Epithelial cell of proximal tubule (primary cell): ENCODE results near the gene ALDH2. TPM values are rescaled to one million over a fixed set of nuclear protein-coding genes. Genes with fewer than 3 reads are reported as not detected.

Experiments
- DNase-seq: peaks from one replicate; pipeline ENCODE4 v3.0.0-alpha.2; 2011; ENCODE audit warnings: low read depth
- H3K4me3 ChIP-seq: 2 replicates; pipeline ENCODE4 v1.5.1; 2011; ENCODE audit warnings: low read depth, mild to moderate bottlenecking, low read length
- CTCF ChIP-seq: conservative IDR thresholded peaks from 2 replicates; pipeline ENCODE4 v1.5.1; 2012; ENCODE audit warnings: low read depth, mild to moderate bottlenecking, low read length
- total RNA-seq: library from RNA; depleted of rRNA; stranded (reverse); fragments of >200 nt; gene quantifications from 2 replicates; pipeline ENCODE4 v1.2.3, GENCODE V29; 2015

ALDH2 gene
- total RNA-seq, 1 donor from 2014 or later: 19.3 TPM

DNA sequence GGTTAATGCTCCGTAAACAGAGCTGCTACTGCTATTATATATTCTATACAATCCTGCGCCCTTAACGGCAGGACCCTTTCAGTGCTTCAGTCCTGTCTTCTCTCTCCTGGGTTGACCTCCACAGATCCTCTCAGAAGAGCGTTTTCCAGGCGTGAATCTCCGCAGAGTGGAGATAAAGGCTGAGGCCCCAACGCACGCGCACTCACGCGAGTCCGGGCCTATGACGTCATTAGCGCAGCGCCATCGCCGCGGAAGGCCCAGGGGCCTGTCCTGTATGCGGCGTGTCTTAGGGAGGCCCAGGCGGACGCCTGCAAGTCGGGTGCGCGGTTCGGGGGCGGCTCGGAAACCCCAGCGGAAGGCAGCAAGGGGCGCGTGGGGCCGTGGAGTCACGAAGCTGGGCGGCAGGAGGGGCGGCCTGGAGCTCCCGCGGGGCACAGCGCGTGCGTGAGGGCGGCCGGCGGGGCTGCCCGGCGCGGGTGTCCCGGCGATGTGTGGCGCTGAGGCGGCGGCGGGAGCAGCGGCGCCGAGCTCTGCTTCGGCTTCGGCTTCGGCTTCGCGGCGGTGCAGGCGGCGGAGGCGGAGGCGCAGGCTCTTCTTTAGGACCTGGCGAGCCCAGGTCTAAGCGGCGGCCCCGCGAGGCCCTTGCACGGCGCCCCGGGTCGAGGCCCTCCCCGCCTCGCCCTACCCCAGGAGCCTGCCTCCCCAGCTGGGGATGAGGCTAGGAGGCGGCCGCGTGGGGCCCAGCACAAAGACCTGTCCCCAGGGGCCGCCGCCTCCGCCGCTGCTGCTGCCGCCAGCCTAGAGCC, 75.2 kb downstream of the ALDH2 start, which contains the start of gene MAPKAPK5:
TSS of gene MAPKAPK5 (plus strand) at position 479 of the 806 bp plus-strand sequence. CDS start 506 bp downstream, outside the sequence.
- H3K4me3 ChIP-seq: peak within 1 kb of the TSS; percentile 84
- no peak for TF ChIP-seq CTCF
- peak; percentile 37 for DNase-seq

DNA sequence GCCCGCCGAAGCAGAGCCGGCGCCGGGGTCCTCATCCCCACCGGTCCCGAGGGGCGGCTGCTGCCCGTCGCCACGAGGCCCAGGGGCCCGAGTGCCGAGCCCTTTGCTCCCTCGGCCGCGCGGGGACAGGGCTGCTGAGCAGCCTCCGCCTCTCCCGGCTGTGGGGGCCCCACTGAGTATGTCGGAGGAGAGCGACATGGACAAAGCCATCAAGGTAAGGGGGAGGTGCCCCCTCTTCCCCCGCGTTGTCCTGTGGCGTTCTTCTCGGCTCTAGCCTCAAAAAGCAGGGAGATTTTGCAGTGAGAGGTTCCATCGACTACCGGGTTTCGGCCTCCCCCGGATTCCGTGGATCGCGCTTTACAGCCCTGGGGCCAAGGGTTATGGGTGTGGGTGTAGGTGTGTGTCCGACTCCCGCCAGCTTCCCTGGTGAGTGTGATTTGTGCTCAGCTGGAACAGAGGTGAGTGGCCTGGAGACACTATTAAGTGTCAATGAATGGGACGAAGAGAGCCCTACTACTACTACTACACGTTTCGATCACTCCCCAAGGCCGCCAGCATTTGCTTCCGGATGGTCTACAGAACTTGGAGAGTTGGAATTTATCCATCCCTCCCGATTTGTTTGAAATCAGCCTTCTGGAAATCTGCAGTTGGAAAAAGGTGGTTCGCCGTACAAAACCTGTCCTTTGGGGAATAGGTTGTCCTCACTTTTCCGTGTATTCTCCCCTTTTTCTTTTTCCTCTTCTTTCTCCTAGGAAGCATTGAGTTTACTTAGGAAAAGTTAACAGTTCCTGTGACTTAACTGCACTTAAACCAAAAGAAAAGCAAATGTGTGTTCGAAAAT, 76.0 kb downstream of the ALDH2 start:
- peak overlapping the region; percentile 84 for H3K4me3 ChIP-seq
- no peak for TF ChIP-seq CTCF
- DNase-seq: no peak

- no peak for DNase-seq
- no peak for TF ChIP-seq CTCF
- H3K4me3 ChIP-seq: no peak overlapping the region
These were observed 79.3 kb downstream of the ALDH2 start for GRCh38 chr12:111846016-111846415.

GRCh38 chr12:111850526-111850925, 83.8 kb downstream of the ALDH2 start:
- DNase-seq: no peak
- H3K4me3 ChIP-seq: no peak overlapping the region
- TF ChIP-seq CTCF: no peak

GRCh38 chr12:111858186-111858585, 91.5 kb downstream of the ALDH2 start:
- no peak overlapping the region for H3K4me3 ChIP-seq
- DNase-seq: no peak
- no peak for TF ChIP-seq CTCF

DNA sequence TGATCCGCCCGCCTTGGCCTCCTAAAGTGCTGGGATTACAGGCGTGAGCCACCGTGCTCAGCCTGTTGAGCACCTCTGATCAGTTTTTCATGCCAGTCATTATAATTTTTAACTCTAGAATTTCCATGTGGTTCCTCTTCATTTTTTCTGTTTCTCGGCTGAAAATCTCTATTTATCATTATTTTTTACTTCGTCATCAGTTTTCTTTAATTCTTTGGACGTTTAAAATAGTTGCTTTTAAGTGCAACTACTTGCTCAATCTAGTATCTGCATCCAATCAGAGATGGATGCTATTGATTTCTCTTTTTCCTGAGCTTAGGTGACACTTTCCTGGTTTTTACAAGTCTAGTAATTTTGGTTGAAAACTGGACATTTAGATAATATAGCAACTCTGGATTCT, 92.0 kb downstream of the ALDH2 start:
- no peak overlapping the region for H3K4me3 ChIP-seq
- no peak for DNase-seq
- no peak for TF ChIP-seq CTCF
